Vagina (tissue), 2 donors: ENCODE results near the gene ZYG11A.

ENCODE experiments used
- CTCF ChIP-seq, 3 experiments: fragments of 450-650 bp in 2 of 3; fragments of 200-600 bp in 1 of 3; sonication (generic) in 1 of 3; IDR thresholded peaks; one replicate each; pipeline ENCODE4 v1.5.1; 2017 to 2019; ENCODE audit warnings: antibody characterized with exemption in 3 of 3, mild to moderate bottlenecking in 2 of 3, moderate library complexity in 2 of 3
- POLR2AphosphoS5 ChIP-seq, 2 donors: sonication (generic); formaldehyde crosslinking; IDR thresholded peaks; one replicate each; pipeline ENCODE4 v1.9.0; 2017; ENCODE audit warnings: antibody characterized with exemption in 2 of 2, mild to moderate bottlenecking in 2 of 2, low read depth in 1 of 2; ENCODE audit not compliant: insufficient read depth in 1 of 2

GRCh38 chr1:52901384-52901783 lies 58.8 kb downstream of the ZYG11A start:
- TF ChIP-seq CTCF (IDR thresholded peaks at IDR 0.05): no peak
- TF ChIP-seq POLR2AphosphoS5 (IDR thresholded peaks at IDR 0.05; ENCODE audit: insufficient read depth in 1 of 2, low read depth in 1 of 2): no peak
